Keratinocyte (primary cell): ENCODE measurements around the gene GSK3A. TPM values are rescaled to one million over a fixed set of nuclear protein-coding genes. Genes with fewer than 3 reads are reported as not detected.

Experiments used
- DNase-seq: peaks from one replicate; pipeline ENCODE4 v3.0.0-alpha.2; 2011; ENCODE audit warnings: low read depth, missing footprints, low spot score
- FAIRE-seq: peaks from 2 replicates; lab custom pipeline; 2011; peaks lifted over from hg19 to GRCh38; lab: Jason Lieb, UNC
- H2AFZ ChIP-seq: 2 replicates; pipeline ENCODE4 v1.6.0; 2012; ENCODE audit warnings: low read length, control low read depth, inconsistent platforms; ENCODE audit not compliant: control insufficient read depth
- H3K27ac ChIP-seq: 2 replicates; pipeline ENCODE4 v1.5.1; 2011; ENCODE audit warnings: low read length; ENCODE audit not compliant: control insufficient read depth, insufficient read depth
- H3K27me3 ChIP-seq: 3 replicates; pipeline ENCODE4 v1.6.0; 2011; ENCODE audit warnings: low read length; ENCODE audit not compliant: control insufficient read depth, insufficient read depth; ENCODE audit errors: extremely low read depth
- H3K36me3 ChIP-seq, 2 experiments: 2 replicates in 1 of 2; 3 replicates in 1 of 2; pipeline ENCODE4 v1.5.1; 2011; ENCODE audit warnings: low read length in 2 of 2, mild to moderate bottlenecking in 1 of 2; ENCODE audit not compliant: control insufficient read depth in 2 of 2, insufficient read depth in 2 of 2; ENCODE audit errors: extremely low read depth in 1 of 2
- H3K4me1 ChIP-seq: 3 replicates; pipeline ENCODE4 v1.5.1; 2011; ENCODE audit warnings: low read length; ENCODE audit not compliant: control insufficient read depth, insufficient read depth; ENCODE audit errors: extremely low read depth
- H3K4me2 ChIP-seq: 3 replicates; pipeline ENCODE4 v1.6.0; 2011; ENCODE audit warnings: low read depth, low read length; ENCODE audit not compliant: control insufficient read depth, insufficient read depth; ENCODE audit errors: extremely low read depth
- H3K4me3 ChIP-seq, 3 experiments: fragments of 200-600 bp in 1 of 3; sonication (generic) in 1 of 3; 2 replicates in 2 of 3; 3 replicates in 1 of 3; pipeline ENCODE4 v1.5.1; 2011 to 2016; ENCODE audit warnings: low read length in 3 of 3, mild to moderate bottlenecking in 3 of 3, control low read depth in 2 of 3, inconsistent platforms in 1 of 3, low read depth in 1 of 3, mixed read lengths in 1 of 3, mixed run types in 1 of 3, moderate library complexity in 1 of 3; ENCODE audit not compliant: control insufficient read depth in 2 of 3, insufficient read depth in 2 of 3; ENCODE audit errors: extremely low read depth in 1 of 3
- H3K79me2 ChIP-seq: 2 replicates; pipeline ENCODE4 v1.6.0; 2012; ENCODE audit warnings: low read length; ENCODE audit not compliant: control insufficient read depth, insufficient read depth
- H3K9ac ChIP-seq: 3 replicates; pipeline ENCODE4 v1.6.0; 2011; ENCODE audit warnings: low read length; ENCODE audit not compliant: control insufficient read depth, insufficient read depth; ENCODE audit errors: extremely low read depth
- H3K9me1 ChIP-seq: 3 replicates; pipeline ENCODE4 v1.6.0; 2011; ENCODE audit warnings: low read length; ENCODE audit not compliant: control insufficient read depth, insufficient read depth; ENCODE audit errors: extremely low read depth
- H3K9me3 ChIP-seq: 2 replicates; pipeline ENCODE4 v1.5.1; 2012; ENCODE audit warnings: low read depth, low read length; ENCODE audit not compliant: control insufficient read depth
- H4K20me1 ChIP-seq: 3 replicates; pipeline ENCODE4 v1.6.0; 2011; ENCODE audit warnings: low read length; ENCODE audit not compliant: control insufficient read depth, insufficient read depth; ENCODE audit errors: extremely low read depth
- CTCF ChIP-seq, 3 experiments: IDR thresholded peaks in 1 of 3; conservative IDR thresholded peaks in 1 of 3; optimal IDR thresholded peaks in 1 of 3; 2 replicates in 2 of 3; 3 replicates in 1 of 3; pipeline versions ENCODE3 to v1.5.1; 2011; ENCODE audit warnings: low read length in 3 of 3, mild to moderate bottlenecking in 3 of 3, moderate library complexity in 2 of 3, control low read depth in 1 of 3, inconsistent platforms in 1 of 3; ENCODE audit not compliant: insufficient read depth in 2 of 3; ENCODE audit errors: extremely low read depth in 1 of 3
- EZH2 ChIP-seq: IDR thresholded peaks from one replicate; pipeline ENCODE4 v1.6.1; 2012; ENCODE audit warnings: inconsistent platforms, mild to moderate bottlenecking, low read length, moderate library complexity
- dilution Hi-C: fragments of 300-500 bp; cut with MboI; formaldehyde crosslinking; loops from one replicate; pipeline ENCODE4 v1.7.0; 2020; ENCODE audit warnings: low sequenced_read_pairs; ENCODE audit not compliant: extremely low pct_ligation_motif_present
- polyA plus RNA-seq, 5 experiments: library from polyadenylated mRNA; depleted of rRNA in 3 of 5; stranded (reverse) in 3 of 5; stranded (forward) in 1 of 5; unstranded in 1 of 5; fragments of >200 nt; gene quantifications; 1 replicate in 1 of 5; 2 replicates in 3 of 5; 3 replicates in 1 of 5; pipeline versions ENCODE4 v1.2.1 to v1.2.3, GENCODE V29; 2011 to 2012; ENCODE audit warnings: missing spikeins in 2 of 5, low read depth in 1 of 5, low replicate concordance in 1 of 5

Gene GSK3A
- polyA plus RNA-seq, 1 donor (not counting 4 experiments of a cell fraction or from before 2014, with no cell fraction given) = 36.9 TPM

- no peaks in the 10 kb centered on the region for H3K27me3 ChIP-seq
- no peaks in the 10 kb centered on the region for H4K20me1 ChIP-seq
- H3K36me3 ChIP-seq = peaks cover 9 to 30% of the 10 kb centered on the region in 2 experiments
- no peak overlapping the region for H2AFZ ChIP-seq
- H3K79me2 ChIP-seq = peaks cover 35% of the 10 kb centered on the region
- H3K9ac ChIP-seq = peak overlapping the region; percentile 68
- TF ChIP-seq EZH2 = no peak
- no peak for TF ChIP-seq CTCF (optimal IDR thresholded peaks at IDR 0.05 in 1 of 3, IDR thresholded peaks at IDR 0.05 in 1 of 3, conservative IDR thresholded peaks at IDR 0.05 in 1 of 3; ENCODE audit: extremely low read depth in 1 of 3, insufficient read depth in 2 of 3, low read length in 3 of 3)
- H3K4me1 ChIP-seq = peaks cover 72% of the 10 kb centered on the region
- H3K27ac ChIP-seq = peak overlapping the region; percentile 72
- DNase-seq (no peak), FAIRE-seq (peak; percentile 32)
- no peaks in the 10 kb centered on the region for H3K9me3 ChIP-seq
- H3K4me2 ChIP-seq = peak overlapping the region; percentile 93
- H3K9me1 ChIP-seq = peaks cover 5% of the 10 kb centered on the region
- dilution Hi-C loops = no loop called here
- H3K4me3 ChIP-seq = peak overlapping the region; percentile 56 to 83 (median 75)
Observed at GRCh38 chr19:42279155-42279901, 36.9 kb upstream of the GSK3A start.

GRCh38 chr19:42278452-42279154 is 36.2 kb upstream of the GSK3A start:
- peaks cover 72% of the 10 kb centered on the region for H3K4me1 ChIP-seq
- peak overlapping the region; percentile 93 for H3K4me2 ChIP-seq
- dilution Hi-C loops = no loop called here
- no peaks in the 10 kb centered on the region for H3K9me3 ChIP-seq
- H2AFZ ChIP-seq = no peak overlapping the region
- H3K79me2 ChIP-seq = peaks cover 42% of the 10 kb centered on the region
- TF ChIP-seq CTCF (optimal IDR thresholded peaks at IDR 0.05 in 1 of 3, IDR thresholded peaks at IDR 0.05 in 1 of 3, conservative IDR thresholded peaks at IDR 0.05 in 1 of 3; ENCODE audit: extremely low read depth in 1 of 3, insufficient read depth in 2 of 3, low read length in 3 of 3) (no peak), EZH2 (no peak)
- FAIRE-seq (no peak), DNase-seq (no peak)
- H3K27ac ChIP-seq = peak overlapping the region; percentile 72
- peaks cover 5% of the 10 kb centered on the region for H3K9me1 ChIP-seq
- no peaks in the 10 kb centered on the region for H3K27me3 ChIP-seq
- peak overlapping the region; percentile 68 for H3K9ac ChIP-seq
- peak overlapping the region in 2 of 3 experiments; percentile 49 to 75 for H3K4me3 ChIP-seq
- no peaks in the 10 kb centered on the region for H4K20me1 ChIP-seq
- H3K36me3 ChIP-seq = peaks cover 12 to 31% of the 10 kb centered on the region in 2 experiments
